Urinary bladder (tissue), 4 donors: ENCODE results near the gene SNX9. TPM values are rescaled to one million over a fixed set of nuclear protein-coding genes. Genes with fewer than 3 reads are reported as not detected.

Experiments
- DNase-seq: peaks from one replicate; pipeline ENCODE4 v3.0.0-alpha.2; 2015; ENCODE audit errors: extremely low spot score
- H3K27ac ChIP-seq: one replicate; pipeline ENCODE4 v1.5.1; 2013; ENCODE audit warnings: low read depth, mild to moderate bottlenecking, moderate library complexity
- H3K36me3 ChIP-seq: one replicate; pipeline ENCODE4 v1.6.1; 2013; ENCODE audit warnings: mild to moderate bottlenecking, moderate library complexity; ENCODE audit not compliant: insufficient read depth
- H3K4me1 ChIP-seq: one replicate; pipeline ENCODE4 v1.6.1; 2013; ENCODE audit warnings: mild to moderate bottlenecking, moderate library complexity; ENCODE audit not compliant: insufficient read depth
- H3K4me3 ChIP-seq: one replicate; pipeline ENCODE4 v1.5.1; 2013; ENCODE audit warnings: low read depth, low read length
- WGBS: extraction: QIAGEN DNeasy Blood & Tissue Kit; methylation state at CpG from one replicate; pipeline ENCODE4 v1.1.7; 2013; 5-methylcytosine and 5-hydroxymethylcytosine counted together
- polyA plus RNA-seq: library from polyadenylated mRNA; stranded (reverse); fragments of 200-250 nt; gene quantifications from one replicate; pipeline ENCODE4 v1.2.3, GENCODE V29; 2013
- total RNA-seq: library from RNA; depleted of rRNA; stranded (reverse); fragments of >200 nt; gene quantifications from one replicate; pipeline ENCODE4 v1.2.3, GENCODE V29; 2014
- donor health status: healthy with polysubstance abuse.
- donor health status: healthy.

SNX9 gene
- total and polyA plus RNA-seq, 2 donors = 36.0 to 70.0 TPM

GRCh38 chr6:157865249-157865648 is 42.2 kb downstream of the SNX9 start:
- DNase-seq = no peak
- no peak overlapping the region for H3K4me3 ChIP-seq
- no peak overlapping the region for H3K27ac ChIP-seq
- H3K4me1 ChIP-seq = no peaks in the 10 kb centered on the region
- WGBS = 94% methylated on average over 6 of the region's 6 CpGs
- H3K36me3 ChIP-seq = no peaks in the 10 kb centered on the region

DNA sequence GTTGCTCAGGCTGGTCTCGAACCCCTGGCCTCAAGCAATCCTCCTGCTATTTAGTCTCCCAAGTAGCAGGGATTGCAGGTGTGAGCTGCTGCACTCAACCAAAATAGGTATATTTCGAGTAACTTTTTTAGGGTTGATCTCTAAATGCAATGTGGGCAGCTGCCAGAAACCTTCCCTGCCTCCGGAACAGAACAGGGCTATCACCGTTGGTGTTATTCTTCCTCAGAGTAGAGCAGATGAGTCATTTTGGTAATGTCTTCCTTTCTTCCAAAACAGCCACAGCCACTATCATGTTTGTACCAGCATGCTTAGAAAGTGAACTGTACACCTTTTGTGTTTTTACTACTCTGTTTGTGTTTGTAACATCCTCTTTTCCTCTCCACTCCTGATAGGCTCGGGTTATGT is 44.1 kb downstream of the SNX9 start:
- H3K4me1 ChIP-seq = no peaks in the 10 kb centered on the region
- no peak for DNase-seq
- 55% methylated on average over 5 of the region's 5 CpGs for WGBS
- H3K4me3 ChIP-seq = no peak overlapping the region
- H3K36me3 ChIP-seq = no peaks in the 10 kb centered on the region
- no peak overlapping the region for H3K27ac ChIP-seq

DNA sequence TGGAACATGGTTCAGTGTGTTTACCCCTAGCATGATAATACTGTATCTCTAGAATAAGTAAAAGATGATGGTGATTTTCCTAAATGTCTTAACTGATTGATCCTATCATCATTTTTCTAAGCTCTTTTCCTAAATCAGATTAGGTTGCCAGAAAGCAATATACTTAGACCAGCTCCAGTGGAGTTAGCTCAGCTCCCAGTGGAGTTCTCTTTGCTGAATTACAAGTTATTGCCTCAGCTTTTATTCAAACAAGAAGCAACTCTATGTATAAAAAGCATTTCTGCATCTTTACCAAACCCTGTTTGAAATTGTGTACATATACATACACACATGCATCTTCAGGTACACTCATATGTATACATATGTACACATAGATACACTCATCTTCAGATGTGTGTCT is 44.9 kb downstream of the SNX9 start:
- Histone ChIP-seq H3K4me1 (no peaks in the 10 kb centered on the region), H3K27ac (no peak overlapping the region), H3K4me3 (no peak overlapping the region), H3K36me3 (no peaks in the 10 kb centered on the region)
- DNase-seq = no peak

- H3K4me3 ChIP-seq = no peak overlapping the region
- H3K4me1 ChIP-seq = no peaks in the 10 kb centered on the region
- 84% methylated on average over 10 of the region's 10 CpGs for WGBS
- no peaks in the 10 kb centered on the region for H3K36me3 ChIP-seq
- no peak overlapping the region for H3K27ac ChIP-seq
- DNase-seq = no peak
These were observed 45.8 kb downstream of the SNX9 start for GRCh38 chr6:157868835-157869234.

GRCh38 chr6:157869673-157870302 is 46.7 kb downstream of the SNX9 start:
- Histone ChIP-seq H3K36me3 (no peaks in the 10 kb centered on the region), H3K27ac (no peak overlapping the region), H3K4me1 (no peaks in the 10 kb centered on the region), H3K4me3 (no peak overlapping the region)
- WGBS = 91% methylated on average over 19 of the region's 19 CpGs
- DNase-seq = no peak

- Histone ChIP-seq H3K36me3 (peaks cover 3% of the 10 kb centered on the region), H3K4me1 (no peaks in the 10 kb centered on the region), H3K4me3 (no peak overlapping the region), H3K27ac (no peak overlapping the region)
- 63% methylated on average over 9 of the region's 9 CpGs for WGBS
- DNase-seq = no peak
These were observed 50.8 kb downstream of the SNX9 start for GRCh38 chr6:157873735-157874344.

DNA sequence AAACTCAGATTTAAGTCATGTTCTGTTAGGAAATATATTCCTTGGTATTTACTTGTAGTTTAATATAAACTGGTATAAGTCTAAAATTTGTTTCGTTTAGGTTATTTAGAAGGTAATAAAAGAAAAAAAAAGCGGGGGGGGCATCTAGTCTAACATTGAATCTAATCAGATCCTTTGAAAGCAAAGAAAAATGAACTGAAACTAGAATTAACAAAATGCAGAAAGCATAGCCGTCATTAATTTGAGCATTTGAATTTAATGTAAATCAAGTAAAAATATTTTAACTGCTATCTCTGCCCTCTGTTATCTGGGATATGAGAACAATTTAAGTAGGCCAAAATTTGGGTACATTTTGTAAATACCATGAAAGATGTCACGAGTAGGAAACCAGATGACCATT is 54.1 kb downstream of the SNX9 start:
- H3K36me3 ChIP-seq = peaks cover 3% of the 10 kb centered on the region
- no peaks in the 10 kb centered on the region for H3K4me1 ChIP-seq
- 93% methylated on average over 4 of the region's 4 CpGs for WGBS
- no peak overlapping the region for H3K4me3 ChIP-seq
- no peak for DNase-seq
- H3K27ac ChIP-seq = no peak overlapping the region

GRCh38 chr6:157877573-157878438 is 54.8 kb downstream of the SNX9 start:
- DNase-seq = no peak
- Histone ChIP-seq H3K4me1 (no peaks in the 10 kb centered on the region), H3K27ac (no peak overlapping the region), H3K4me3 (no peak overlapping the region), H3K36me3 (peaks cover 3% of the 10 kb centered on the region)
- WGBS = 88% methylated on average over 7 of the region's 7 CpGs

DNA sequence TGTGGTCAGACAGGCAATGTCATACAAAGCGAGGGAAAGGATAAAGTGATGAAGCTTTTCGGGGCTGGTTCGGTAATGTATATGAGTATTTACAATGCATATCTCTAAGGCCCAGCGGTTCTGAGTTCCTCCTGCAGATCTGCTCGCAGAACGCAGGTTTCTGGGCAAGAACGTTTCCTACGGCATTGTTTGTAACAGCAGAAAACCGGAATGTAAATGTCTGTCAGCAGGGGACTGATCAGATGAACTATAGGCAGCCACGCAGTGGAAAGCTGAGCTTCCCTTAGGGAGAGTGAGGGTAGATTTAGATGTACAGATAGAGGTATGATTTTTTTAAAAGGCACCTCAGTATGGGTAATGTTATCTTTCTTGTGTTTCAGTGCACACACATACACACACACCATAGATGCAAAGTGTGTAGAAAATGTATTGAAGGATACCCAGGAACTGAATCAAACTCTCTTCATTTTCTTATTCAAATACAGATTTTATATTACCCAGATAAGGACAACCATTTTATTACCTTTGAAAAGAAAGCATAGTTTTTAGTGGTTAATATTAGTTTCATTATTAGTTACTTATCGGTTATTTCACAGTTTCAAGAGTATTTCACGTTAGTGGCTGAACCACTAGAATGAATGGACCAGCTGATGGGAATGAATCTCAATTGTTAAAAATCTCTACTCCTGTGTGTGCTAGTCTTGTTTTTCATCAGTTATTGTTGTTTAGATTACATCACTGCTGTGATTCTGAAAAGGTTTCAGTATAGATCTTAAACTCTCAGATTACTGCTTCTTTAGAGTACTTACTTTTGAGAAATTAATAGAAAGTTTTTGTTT is 56.2 kb downstream of the SNX9 start:
- no peaks in the 10 kb centered on the region for H3K4me1 ChIP-seq
- WGBS = 91% methylated on average over 12 of the region's 12 CpGs
- DNase-seq = no peak
- H3K36me3 ChIP-seq = peaks cover 3% of the 10 kb centered on the region
- H3K27ac ChIP-seq = no peak overlapping the region
- H3K4me3 ChIP-seq = no peak overlapping the region

DNA sequence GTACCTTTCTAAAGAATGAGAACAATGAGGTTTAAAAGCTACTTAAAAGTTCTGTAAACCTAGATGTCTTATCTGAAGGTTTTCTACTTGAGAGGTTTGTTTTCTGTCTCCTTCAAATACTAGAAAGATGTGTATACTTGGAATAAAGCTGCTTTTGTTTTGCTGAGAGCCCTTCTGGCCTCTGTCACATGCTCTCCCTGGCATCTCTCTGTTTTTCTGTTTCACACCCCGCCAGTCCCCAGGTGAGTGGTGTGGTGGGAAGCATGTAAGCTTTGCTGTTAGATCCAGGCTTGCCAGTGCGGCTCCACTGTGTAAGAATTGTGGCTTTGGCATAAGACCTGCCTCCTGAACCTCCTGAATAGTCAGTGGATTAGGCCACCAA is 56.8 kb downstream of the SNX9 start:
- no peak overlapping the region for H3K27ac ChIP-seq
- no peak overlapping the region for H3K4me3 ChIP-seq
- peaks cover 3% of the 10 kb centered on the region for H3K36me3 ChIP-seq
- no peaks in the 10 kb centered on the region for H3K4me1 ChIP-seq
- 93% methylated on average over 2 of the region's 2 CpGs for WGBS
- DNase-seq = no peak

- 90% methylated on average over 3 of the region's 3 CpGs for WGBS
- Histone ChIP-seq H3K4me1 (no peaks in the 10 kb centered on the region), H3K27ac (no peak overlapping the region), H3K4me3 (no peak overlapping the region), H3K36me3 (peaks cover 3% of the 10 kb centered on the region)
- no peak for DNase-seq
These were observed 57.5 kb downstream of the SNX9 start for GRCh38 chr6:157880534-157880933.

DNA sequence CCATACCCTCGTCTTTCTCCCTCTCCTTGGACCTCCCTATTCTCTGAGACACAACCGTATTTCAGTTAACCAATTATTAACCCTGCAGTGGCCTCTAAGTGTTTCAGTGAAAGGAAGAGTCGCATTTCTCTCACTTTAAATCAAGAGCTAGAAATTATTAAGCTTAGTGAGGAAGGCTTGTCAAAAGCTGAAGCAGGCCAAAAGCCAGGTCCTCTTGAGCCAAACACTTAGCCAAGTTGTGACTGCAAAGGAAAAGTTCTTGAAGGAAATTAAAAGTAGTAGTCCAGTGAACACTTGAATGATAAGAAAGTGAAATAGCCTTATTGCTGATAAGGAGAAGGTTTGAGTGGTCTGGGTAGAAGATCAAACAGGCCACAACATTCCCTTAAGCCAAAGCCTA is 58.3 kb downstream of the SNX9 start:
- Histone ChIP-seq H3K27ac (no peak overlapping the region), H3K36me3 (no peaks in the 10 kb centered on the region), H3K4me1 (no peaks in the 10 kb centered on the region), H3K4me3 (no peak overlapping the region)
- WGBS = 76% methylated on average over 3 of the region's 3 CpGs
- DNase-seq = no peak

- WGBS = 90% methylated on average over 2 of the region's 2 CpGs
- Histone ChIP-seq H3K4me1 (no peaks in the 10 kb centered on the region), H3K4me3 (no peak overlapping the region), H3K27ac (no peak overlapping the region), H3K36me3 (no peaks in the 10 kb centered on the region)
- DNase-seq = no peak
These were observed 61.7 kb downstream of the SNX9 start for GRCh38 chr6:157884756-157885155.
